VCaP (cell line): ENCODE data around the gene GTPBP3.

Source experiments
- H3K27ac ChIP-seq: fragments of 450-650 bp; 2 replicates; pipeline ENCODE4 v1.5.1; 2017
- CTCF ChIP-seq: fragments of 450-650 bp; conservative IDR thresholded peaks from 2 replicates; pipeline ENCODE4 v1.5.1; 2017; ENCODE audit warnings: mild to moderate bottlenecking, moderate library complexity

Gene GTPBP3

GRCh38 chr19:17332360-17332676, 5.0 kb upstream of the GTPBP3 start:
- no peak for TF ChIP-seq CTCF
- no peak overlapping the region for H3K27ac ChIP-seq

- no peak for TF ChIP-seq CTCF
- no peak overlapping the region for H3K27ac ChIP-seq
These were observed 4.4 kb upstream of the GTPBP3 start for GRCh38 chr19:17332677-17333581.

- no peak for TF ChIP-seq CTCF
- peak overlapping the region; percentile 81 for H3K27ac ChIP-seq
These were observed 3.5 kb upstream of the GTPBP3 start for GRCh38 chr19:17333611-17334413.

- TF ChIP-seq CTCF: no peak
- peak within 1 kb of the TSS; percentile 81 for H3K27ac ChIP-seq
These were observed 2.6 kb upstream of the GTPBP3 start, which contains the start of gene ANO8 for GRCh38 chr19:17334414-17335409. Gene ANO8 (minus strand): TSS chr19:17334855. CDS start chr19:17334670, 185 bp downstream.

GRCh38 chr19:17335575-17335974, 1.8 kb upstream of the GTPBP3 start:
- no peak for TF ChIP-seq CTCF
- no peak overlapping the region; the same call in 1 of the 2 replicates for H3K27ac ChIP-seq

GRCh38 chr19:17337675-17338432, 501 bp downstream of the GTPBP3 start:
- TF ChIP-seq CTCF: no peak
- H3K27ac ChIP-seq: peak overlapping the region; percentile 93
